NCI-H1417 (cell line): ENCODE measurements around the gene FGF11.

Source experiments
- DNase-seq, 3 experiments: peaks; one replicate each; lab custom pipeline; 2025; lab: John Stamatoyannopoulos, UW

The FGF11 gene

GRCh38 chr17:7408252-7408727 lies 31.0 kb upstream of the FGF11 start:
- DNase-seq = no peak

GRCh38 chr17:7408863-7409262 lies 30.4 kb upstream of the FGF11 start:
- no peak for DNase-seq

- no peak for DNase-seq
Observed at GRCh38 chr17:7409716-7410115, 29.6 kb upstream of the FGF11 start.

GRCh38 chr17:7410634-7411426 lies 28.5 kb upstream of the FGF11 start:
- DNase-seq = no peak

- DNase-seq = no peak
Observed at GRCh38 chr17:7411427-7411750, 27.9 kb upstream of the FGF11 start.

GRCh38 chr17:7413346-7413985 lies 25.8 kb upstream of the FGF11 start:
- no peak for DNase-seq

- DNase-seq = no peak
Observed at GRCh38 chr17:7414837-7415236, 24.5 kb upstream of the FGF11 start.

- DNase-seq = no peak
Observed at GRCh38 chr17:7415784-7416183, 23.5 kb upstream of the FGF11 start.

GRCh38 chr17:7416323-7416722 lies 23.0 kb upstream of the FGF11 start:
- no peak for DNase-seq

GRCh38 chr17:7417056-7417655 lies 22.2 kb upstream of the FGF11 start:
- DNase-seq = no peak

GRCh38 chr17:7418472-7419152 lies 20.7 kb upstream of the FGF11 start:
- DNase-seq = no peak

- no peak for DNase-seq
Observed at GRCh38 chr17:7419819-7420610, 19.3 kb upstream of the FGF11 start, which contains the start of gene SPEM1. Gene SPEM1, plus strand, starts transcription at chr17:7420324. Its CDS starts 61 bp downstream, at chr17:7420385.

GRCh38 chr17:7421186-7421585 lies 18.1 kb upstream of the FGF11 start:
- no peak for DNase-seq

- peak in 1 of 3 experiments; percentile 12 for DNase-seq
Observed at GRCh38 chr17:7423679-7424078, 15.6 kb upstream of the FGF11 start.

- no peak for DNase-seq
Observed at GRCh38 chr17:7425316-7425715, 14.0 kb upstream of the FGF11 start, which contains the start of gene SPEM2. Gene SPEM2, plus strand, starts transcription at chr17:7425616. Its CDS starts 73 bp downstream, at chr17:7425689.

GRCh38 chr17:7425756-7426155 lies 13.6 kb upstream of the FGF11 start:
- DNase-seq = no peak

GRCh38 chr17:7426203-7426863 lies 13.0 kb upstream of the FGF11 start:
- no peak for DNase-seq

GRCh38 chr17:7426896-7427489 lies 12.3 kb upstream of the FGF11 start:
- DNase-seq = no peak

GRCh38 chr17:7427549-7427948 lies 11.8 kb upstream of the FGF11 start:
- no peak for DNase-seq

- DNase-seq = no peak
Observed at GRCh38 chr17:7428557-7428956, 10.8 kb upstream of the FGF11 start, which contains the start of gene SPEM3. Gene SPEM3, plus strand, starts transcription at chr17:7428857. Its CDS starts 46 bp downstream, at chr17:7428903.
